DND-41 (cell line): ENCODE measurements around the gene DALRD3.

Source experiments
- CTCF ChIP-seq: IDR thresholded peaks from 2 replicates; pipeline ENCODE4 v1.5.1; 2012; ENCODE audit warnings: borderline replicate concordance, low read length, moderate library complexity, mild to moderate bottlenecking; ENCODE audit not compliant: poor library complexity, severe bottlenecking; ENCODE audit errors: extremely low read depth
- EZH2 ChIP-seq: IDR thresholded peaks from 3 replicates; pipeline ENCODE4 v1.6.1; 2012; ENCODE audit warnings: borderline replicate concordance, low read depth, mild to moderate bottlenecking, moderate library complexity, low read length, inconsistent platforms; ENCODE audit not compliant: severe bottlenecking

- TF ChIP-seq CTCF (no peak), EZH2 (no peak)
Measured at GRCh38 chr3:48966876-48967361, 51.5 kb downstream of the DALRD3 start.
